Measurements from ENCODE around the gene TIGD7. TPM values are rescaled to one million over a fixed set of nuclear protein-coding genes. Genes with fewer than 3 reads are reported as not detected.
A peak's percentile ranks its signal among the peaks of the same experiment; 100 is the strongest.

TIGD7 gene
- total and polyA plus RNA-seq, 2 of the 13 experiments (the other 11 are each of a cell fraction or from before 2014, with no cell fraction given): not detected

DNA sequence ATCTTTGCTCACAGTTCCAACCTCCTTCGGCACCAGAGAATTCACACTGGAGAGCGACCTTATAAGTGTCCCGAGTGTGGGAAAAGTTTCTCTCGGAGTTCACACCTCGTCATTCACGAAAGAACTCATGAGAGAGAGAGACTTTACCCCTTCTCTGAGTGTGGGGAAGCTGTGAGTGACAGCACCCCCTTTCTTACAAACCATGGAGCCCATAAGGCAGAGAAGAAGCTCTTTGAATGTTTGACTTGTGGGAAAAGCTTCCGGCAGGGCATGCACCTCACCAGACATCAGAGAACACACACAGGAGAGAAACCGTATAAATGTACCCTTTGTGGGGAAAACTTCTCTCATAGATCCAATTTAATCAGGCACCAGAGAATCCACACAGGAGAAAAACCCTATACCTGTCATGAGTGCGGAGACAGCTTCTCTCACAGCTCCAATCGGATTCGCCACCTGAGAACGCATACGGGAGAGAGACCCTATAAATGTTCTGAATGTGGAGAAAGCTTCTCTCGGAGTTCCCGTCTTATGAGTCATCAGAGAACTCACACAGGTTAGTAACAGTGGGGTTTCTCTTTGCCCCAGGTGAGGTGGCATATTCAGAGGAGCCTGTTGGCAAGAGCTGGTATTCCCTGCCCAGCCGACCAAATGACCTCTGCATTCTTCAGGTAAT lies 15.1 kb downstream of the TIGD7 start (continued):
- TF ChIP-seq, protein P1, sequence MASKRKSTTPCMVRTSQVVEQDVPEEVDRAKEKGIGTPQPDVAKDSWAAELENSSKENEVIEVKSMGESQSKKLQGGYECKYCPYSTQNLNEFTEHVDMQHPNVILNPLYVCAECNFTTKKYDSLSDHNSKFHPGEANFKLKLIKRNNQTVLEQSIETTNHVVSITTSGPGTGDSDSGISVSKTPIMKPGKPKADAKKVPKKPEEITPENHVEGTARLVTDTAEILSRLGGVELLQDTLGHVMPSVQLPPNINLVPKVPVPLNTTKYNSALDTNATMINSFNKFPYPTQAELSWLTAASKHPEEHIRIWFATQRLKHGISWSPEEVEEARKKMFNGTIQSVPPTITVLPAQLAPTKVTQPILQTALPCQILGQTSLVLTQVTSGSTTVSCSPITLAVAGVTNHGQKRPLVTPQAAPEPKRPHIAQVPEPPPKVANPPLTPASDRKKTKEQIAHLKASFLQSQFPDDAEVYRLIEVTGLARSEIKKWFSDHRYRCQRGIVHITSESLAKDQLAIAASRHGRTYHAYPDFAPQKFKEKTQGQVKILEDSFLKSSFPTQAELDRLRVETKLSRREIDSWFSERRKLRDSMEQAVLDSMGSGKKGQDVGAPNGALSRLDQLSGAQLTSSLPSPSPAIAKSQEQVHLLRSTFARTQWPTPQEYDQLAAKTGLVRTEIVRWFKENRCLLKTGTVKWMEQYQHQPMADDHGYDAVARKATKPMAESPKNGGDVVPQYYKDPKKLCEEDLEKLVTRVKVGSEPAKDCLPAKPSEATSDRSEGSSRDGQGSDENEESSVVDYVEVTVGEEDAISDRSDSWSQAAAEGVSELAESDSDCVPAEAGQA (IDR thresholded peaks at IDR 0.05; ENCODE audit: low read depth): no peak
- TF ChIP-seq, protein P1 (CRISPR knock-in tag; IDR thresholded peaks at IDR 0.05; ENCODE audit: borderline replicate concordance): no peak
- no peak for TF ChIP-seq SOX13 (IDR thresholded peaks at IDR 0.05)
- no peak for TF ChIP-seq SOX13 (CRISPR knock-in tag; conservative IDR thresholded peaks at IDR 0.05 in 1 of 2, IDR thresholded peaks at IDR 0.05 in 1 of 2)
- no peak for TF ChIP-seq IRX3 (CRISPR knock-in tag; IDR thresholded peaks at IDR 0.05; ENCODE audit: borderline replicate concordance, low read depth)

DNA sequence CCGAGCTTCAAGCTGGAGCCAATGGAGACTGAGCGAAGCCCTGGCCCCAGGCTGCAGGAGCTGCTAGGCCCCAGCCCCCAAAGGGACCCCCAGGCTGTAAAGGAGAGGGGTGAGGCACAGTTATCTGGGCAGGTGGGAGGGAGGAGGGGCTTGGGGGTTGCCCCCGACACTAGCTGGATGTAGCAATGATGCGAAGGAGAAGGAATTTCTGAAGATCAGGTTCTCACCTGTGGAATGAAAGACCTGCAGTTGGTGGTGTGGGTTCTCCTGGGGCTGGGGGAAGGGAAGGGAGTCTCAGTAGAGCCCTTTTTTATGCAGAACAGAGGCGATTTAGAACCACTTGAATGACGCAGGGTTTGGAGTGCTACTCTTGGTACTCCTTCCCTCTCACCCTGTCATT lies 20.1 kb downstream of the TIGD7 start:
- no peak for ATAC-seq
- peak overlapping the region; percentile 79 to 100 (median 99) for H3K4me3 ChIP-seq (replicated peaks in 1 of 3; ENCODE audit: insufficient read depth in 1 of 3, low read depth in 2 of 3, low read length in 3 of 3)
- ChIA-PET CTCF (ENCODE audit: low intra/inter-chr PET ratio, low total read pairs) (no interaction called here), POLR2A (interaction anchor here (0.8 to 3.0 kb wide), 2 partner anchors 12 to 21 kb away, joined by 3 to 44 read pairs; no protein-coding TSS in a partner anchor)
- peaks cover 38% of the 10 kb centered on the region for H3K4me1 ChIP-seq (ENCODE audit: insufficient read depth, low read length)
- H3K36me3 ChIP-seq (replicated peaks in 1 of 2; ENCODE audit: control insufficient read depth in 1 of 2, insufficient read depth in 2 of 2, low read length in 2 of 2): peaks cover 14 to 36% of the 10 kb centered on the region in 2 experiments
- DNase-seq (ENCODE audit: low spot score): no peak
- H3K27me3 ChIP-seq (ENCODE audit: control insufficient read depth in 1 of 2, insufficient read depth in 2 of 2, low read length in 2 of 2): no peaks in the 10 kb centered on the region; a peak in 1 of 5 replicates
- peaks cover 25% of the 10 kb centered on the region for H4K20me1 ChIP-seq (ENCODE audit: insufficient read depth, low read length)
- whole genome bisulfite sequencing (ENCODE audit: low lambda C conversion rate): 61% methylated on average over 6 of the region's 6 CpGs
- H3K27ac ChIP-seq (ENCODE audit: extremely low read length, insufficient read depth, low read length): peak overlapping the region; percentile 99
- H3K79me2 ChIP-seq (ENCODE audit: insufficient read depth, low read length): peaks cover 60% of the 10 kb centered on the region
- peak overlapping the region; percentile 96 for H3K9ac ChIP-seq (ENCODE audit: insufficient read depth, low read depth, low read length)
- FAIRE-seq: no peak
- TF ChIP-seq, protein P2, sequence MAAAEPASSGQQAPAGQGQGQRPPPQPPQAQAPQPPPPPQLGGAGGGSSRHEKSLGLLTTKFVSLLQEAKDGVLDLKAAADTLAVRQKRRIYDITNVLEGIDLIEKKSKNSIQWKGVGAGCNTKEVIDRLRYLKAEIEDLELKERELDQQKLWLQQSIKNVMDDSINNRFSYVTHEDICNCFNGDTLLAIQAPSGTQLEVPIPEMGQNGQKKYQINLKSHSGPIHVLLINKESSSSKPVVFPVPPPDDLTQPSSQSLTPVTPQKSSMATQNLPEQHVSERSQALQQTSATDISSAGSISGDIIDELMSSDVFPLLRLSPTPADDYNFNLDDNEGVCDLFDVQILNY (CRISPR knock-in tag; conservative IDR thresholded peaks at IDR 0.05): no peak
- TF ChIP-seq, protein P3, sequence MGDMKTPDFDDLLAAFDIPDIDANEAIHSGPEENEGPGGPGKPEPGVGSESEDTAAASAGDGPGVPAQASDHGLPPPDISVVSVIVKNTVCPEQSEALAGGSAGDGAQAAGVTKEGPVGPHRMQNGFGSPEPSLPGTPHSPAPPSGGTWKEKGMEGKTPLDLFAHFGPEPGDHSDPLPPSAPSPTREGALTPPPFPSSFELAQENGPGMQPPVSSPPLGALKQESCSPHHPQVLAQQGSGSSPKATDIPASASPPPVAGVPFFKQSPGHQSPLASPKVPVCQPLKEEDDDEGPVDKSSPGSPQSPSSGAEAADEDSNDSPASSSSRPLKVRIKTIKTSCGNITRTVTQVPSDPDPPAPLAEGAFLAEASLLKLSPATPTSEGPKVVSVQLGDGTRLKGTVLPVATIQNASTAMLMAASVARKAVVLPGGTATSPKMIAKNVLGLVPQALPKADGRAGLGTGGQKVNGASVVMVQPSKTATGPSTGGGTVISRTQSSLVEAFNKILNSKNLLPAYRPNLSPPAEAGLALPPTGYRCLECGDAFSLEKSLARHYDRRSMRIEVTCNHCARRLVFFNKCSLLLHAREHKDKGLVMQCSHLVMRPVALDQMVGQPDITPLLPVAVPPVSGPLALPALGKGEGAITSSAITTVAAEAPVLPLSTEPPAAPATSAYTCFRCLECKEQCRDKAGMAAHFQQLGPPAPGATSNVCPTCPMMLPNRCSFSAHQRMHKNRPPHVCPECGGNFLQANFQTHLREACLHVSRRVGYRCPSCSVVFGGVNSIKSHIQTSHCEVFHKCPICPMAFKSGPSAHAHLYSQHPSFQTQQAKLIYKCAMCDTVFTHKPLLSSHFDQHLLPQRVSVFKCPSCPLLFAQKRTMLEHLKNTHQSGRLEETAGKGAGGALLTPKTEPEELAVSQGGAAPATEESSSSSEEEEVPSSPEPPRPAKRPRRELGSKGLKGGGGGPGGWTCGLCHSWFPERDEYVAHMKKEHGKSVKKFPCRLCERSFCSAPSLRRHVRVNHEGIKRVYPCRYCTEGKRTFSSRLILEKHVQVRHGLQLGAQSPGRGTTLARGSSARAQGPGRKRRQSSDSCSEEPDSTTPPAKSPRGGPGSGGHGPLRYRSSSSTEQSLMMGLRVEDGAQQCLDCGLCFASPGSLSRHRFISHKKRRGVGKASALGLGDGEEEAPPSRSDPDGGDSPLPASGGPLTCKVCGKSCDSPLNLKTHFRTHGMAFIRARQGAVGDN (CRISPR knock-in tag; IDR thresholded peaks at IDR 0.05): peak; percentile 38; the same call in 1 of the 2 replicates
- TF ChIP-seq ZNF484 (CRISPR knock-in tag; IDR thresholded peaks at IDR 0.05; ENCODE audit: borderline replicate concordance, low read depth) (no peak), ATF7-NPFF (CRISPR knock-in tag; IDR thresholded peaks at IDR 0.05; ENCODE audit: low read depth) (no peak)
- H3K4me2 ChIP-seq (ENCODE audit: low read depth, low read length): peak overlapping the region; percentile 87
- no peaks in the 10 kb centered on the region for H3K9me3 ChIP-seq (ENCODE audit: low read length)
- intact Hi-C loops (cut with micrococcal nuclease; ENCODE audit: unreplicated experiment) (no loop called here), in situ Hi-C loops (cut with HindIII; ENCODE audit: extremely low pct_ligation_motif_present, low pct_unique_long_range_greater_than_20kb) (no loop called here)
- no peak overlapping the region for H2AFZ ChIP-seq (ENCODE audit: low read length)
- no TSS peak for BruUV-seq (replicated peaks)

All from HepG2 (cell line).